Measurements from ENCODE around the gene ABR.

- TF ChIP-seq CTCF (IDR thresholded peaks at IDR 0.05; ENCODE audit: poor library complexity, severe bottlenecking) (no peak), MXI1 (conservative IDR thresholded peaks at IDR 0.05; ENCODE audit: poor library complexity, severe bottlenecking) (no peak), TAF1 (IDR thresholded peaks at IDR 0.05; ENCODE audit: low read depth) (no peak), EP300 (conservative IDR thresholded peaks at IDR 0.05; ENCODE audit: poor library complexity, severe bottlenecking) (no peak), EZH2 (IDR thresholded peaks at IDR 0.05; ENCODE audit: borderline replicate concordance, insufficient read depth, low read length, poor library complexity, severe bottlenecking) (no peak), RAD21 (conservative IDR thresholded peaks at IDR 0.05) (no peak), REST (IDR thresholded peaks at IDR 0.05; ENCODE audit: borderline replicate concordance) (no peak), POLR2AphosphoS5 (IDR thresholded peaks at IDR 0.05) (no peak), SMC3 (conservative IDR thresholded peaks at IDR 0.05; ENCODE audit: poor library complexity) (no peak)
These were observed 202.6 kb downstream of the ABR start for GRCh38 chr17:977166-977565.
